COR-L47 (cell line): ENCODE measurements around the gene GCK.
A peak's percentile ranks its signal among the peaks of the same experiment; 100 is the strongest.
"Not testable (repeated sequence)": the region's sequence is repeated elsewhere in the genome, so short reads cannot be mapped to it uniquely, and the experiment has no call there.

Source experiments
- DNase-seq: peaks from one replicate; lab custom pipeline; 2025; lab: John Stamatoyannopoulos, UW

GCK gene

DNA sequence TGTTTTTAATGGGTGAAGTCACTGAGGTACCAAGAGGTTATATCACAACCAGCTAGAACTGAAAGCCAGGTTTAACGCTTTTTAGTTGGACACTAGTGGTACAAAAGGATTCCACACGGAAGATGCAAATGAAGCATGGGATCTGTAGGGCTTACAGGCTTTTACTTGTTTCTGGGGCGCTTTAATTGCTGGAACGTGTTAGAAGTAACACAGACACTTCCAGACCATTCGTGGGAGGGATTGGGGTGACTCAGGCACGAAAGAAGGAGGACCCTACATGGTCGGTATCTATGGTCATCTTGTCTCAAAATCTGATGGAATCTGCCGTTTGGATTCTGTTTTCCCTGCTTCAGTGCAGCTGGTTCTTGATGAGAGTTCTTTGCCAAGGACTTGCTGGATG, 12.6 kb upstream of the GCK start:
- DNase-seq, result no peak

GRCh38 chr7:44200699-44201461, 11.6 kb upstream of the GCK start, which contains the start of gene YKT6:
YKT6 (plus strand) TSS chr7:44200978; CDS start chr7:44201136, 158 bp downstream.
- peak; percentile 98 for DNase-seq

- not testable (repeated sequence) for DNase-seq
Measured at GRCh38 chr7:44200163-44200562, 10.9 kb upstream of the GCK start.

DNA sequence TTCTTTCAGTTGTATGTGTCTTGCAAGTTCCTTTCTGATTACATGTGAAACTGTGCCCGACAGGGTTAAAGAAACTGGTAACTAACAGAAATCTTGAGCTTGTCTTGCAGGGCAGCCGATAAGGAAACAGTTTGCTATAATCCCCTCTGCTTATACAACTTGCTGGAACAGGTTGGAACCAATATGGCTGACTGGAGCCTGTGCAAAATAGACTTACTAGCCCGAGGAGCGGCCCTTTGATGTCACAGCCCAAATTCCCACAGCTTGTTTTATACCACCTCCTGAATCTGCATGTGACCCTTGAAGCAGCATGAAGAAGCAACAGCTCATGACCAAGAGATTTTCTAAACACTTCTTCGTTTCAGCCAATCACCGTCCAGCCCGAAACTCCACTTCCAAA, 8.2 kb upstream of the GCK start:
- DNase-seq, result no peak

GRCh38 chr7:44196450-44196872, 7.2 kb upstream of the GCK start:
- DNase-seq, result peak; percentile 55

- no peak for DNase-seq
Measured at GRCh38 chr7:44195889-44196288, 6.7 kb upstream of the GCK start.

DNA sequence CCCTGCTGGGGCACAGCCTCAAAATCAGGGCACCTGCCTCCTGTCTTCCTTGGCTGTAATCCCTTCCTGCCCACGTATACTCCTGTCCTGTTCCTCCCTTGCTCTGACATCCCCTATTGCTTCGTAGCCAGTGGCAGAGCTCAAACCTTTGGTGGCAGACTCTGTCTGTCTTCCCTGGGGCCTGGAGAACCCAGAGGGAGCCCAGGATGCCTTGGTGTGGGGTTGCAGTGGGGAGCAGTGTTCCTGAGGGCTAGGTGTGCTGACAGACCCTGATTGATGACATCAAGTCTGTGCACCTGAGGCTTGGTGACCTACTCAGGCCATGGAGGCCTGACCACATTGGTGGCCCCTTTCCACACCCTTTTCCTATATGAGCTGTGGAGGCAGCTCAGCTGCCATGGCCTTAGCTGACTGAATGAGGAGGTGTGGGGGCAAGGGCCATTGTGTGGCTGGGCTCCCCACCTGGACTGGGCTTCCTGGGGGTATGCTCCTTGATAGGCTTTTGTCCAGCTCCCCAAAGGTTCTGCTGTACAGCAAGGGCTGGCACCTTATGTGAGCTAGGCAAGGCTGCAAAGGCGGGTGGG, 5.4 kb upstream of the GCK start:
- no peak for DNase-seq

- no peak for DNase-seq
Measured at GRCh38 chr7:44194069-44194468, 4.8 kb upstream of the GCK start.

- DNase-seq, result no peak
Measured at GRCh38 chr7:44193011-44193802, 4.0 kb upstream of the GCK start.

DNA sequence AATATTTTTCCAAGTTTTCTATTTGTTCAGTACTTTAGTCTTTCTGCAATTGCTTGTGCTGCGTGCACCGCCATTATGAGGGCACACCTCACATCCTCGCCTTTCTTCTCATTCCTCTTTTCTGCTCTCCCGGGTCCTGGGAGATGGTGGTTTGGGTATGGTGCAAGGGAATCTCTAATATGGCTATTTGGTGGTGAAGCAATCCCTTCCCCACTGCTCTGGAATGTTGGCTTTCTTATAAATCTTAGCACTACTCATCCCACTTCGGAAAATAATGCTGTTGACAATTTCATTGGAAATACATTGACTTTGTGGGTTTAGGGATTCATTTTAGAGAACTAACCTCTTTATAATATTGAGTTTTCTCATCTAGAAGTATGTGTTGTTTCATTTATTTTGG, 1.9 kb upstream of the GCK start:
- no peak for DNase-seq

GRCh38 chr7:44189993-44190872, 994 bp upstream of the GCK start:
- DNase-seq, result no peak

DNA sequence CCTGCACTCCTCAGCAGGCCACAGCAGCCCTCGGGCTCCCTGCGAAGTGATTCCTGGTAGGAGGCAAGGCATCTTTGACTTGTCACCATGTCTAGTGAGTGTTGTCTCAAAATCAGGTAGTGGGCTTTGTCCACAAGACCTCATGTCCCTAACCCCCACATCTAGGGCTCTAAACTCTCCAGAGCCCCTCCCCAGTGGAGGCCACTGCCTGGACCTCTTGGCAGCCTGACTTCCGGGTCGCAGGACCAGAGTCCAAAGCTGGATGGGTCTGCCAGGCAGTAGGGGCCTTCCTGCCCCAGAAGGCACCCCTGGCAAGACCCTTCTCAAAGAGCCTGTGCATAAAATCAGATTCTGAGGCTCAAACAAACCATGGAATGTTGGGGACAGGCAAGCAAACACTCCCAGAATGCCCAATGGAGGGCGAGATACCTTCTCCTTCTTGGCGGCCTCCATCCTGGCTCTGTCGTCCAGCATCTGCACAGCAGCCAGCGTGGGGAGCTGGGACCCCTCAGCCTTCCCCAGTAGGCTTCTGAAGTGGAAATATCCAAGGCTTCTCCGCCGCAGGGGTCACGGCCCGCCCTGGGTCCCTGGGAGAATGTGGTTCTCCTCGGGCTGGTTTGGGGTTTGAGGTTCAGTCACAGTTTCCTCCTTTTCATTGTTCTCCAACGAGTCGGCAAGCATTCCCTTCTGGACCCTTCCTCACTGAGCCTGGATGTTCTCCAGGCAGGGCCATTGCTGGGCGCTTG, 586 bp downstream of the GCK start:
- no peak for DNase-seq

- no peak for DNase-seq
Measured at GRCh38 chr7:44187636-44188416, 1.4 kb downstream of the GCK start.

- no peak for DNase-seq
Measured at GRCh38 chr7:44186736-44187135, 2.5 kb downstream of the GCK start.

DNA sequence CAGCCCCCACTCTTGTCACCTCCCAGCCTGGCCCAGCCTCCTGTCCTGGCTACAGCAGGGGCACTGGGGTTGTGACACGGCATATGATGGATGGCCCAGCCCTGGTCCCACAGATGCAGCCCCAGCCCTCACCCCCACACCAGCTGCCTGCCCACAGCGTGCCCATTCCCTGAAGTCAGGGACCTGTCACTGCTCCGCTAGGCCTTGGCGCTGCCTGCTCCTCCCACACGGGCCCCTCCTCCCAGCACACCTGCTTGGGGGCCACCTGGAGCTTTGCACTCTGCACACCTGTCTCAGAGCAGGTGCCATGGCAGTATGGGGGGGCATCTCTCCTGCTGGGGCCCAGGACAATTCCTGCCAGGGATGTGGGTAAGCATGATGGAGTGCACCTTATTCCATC, 3.5 kb downstream of the GCK start:
- DNase-seq, result peak; percentile 74

- DNase-seq, result no peak
Measured at GRCh38 chr7:44184873-44185446, 4.3 kb downstream of the GCK start.

DNA sequence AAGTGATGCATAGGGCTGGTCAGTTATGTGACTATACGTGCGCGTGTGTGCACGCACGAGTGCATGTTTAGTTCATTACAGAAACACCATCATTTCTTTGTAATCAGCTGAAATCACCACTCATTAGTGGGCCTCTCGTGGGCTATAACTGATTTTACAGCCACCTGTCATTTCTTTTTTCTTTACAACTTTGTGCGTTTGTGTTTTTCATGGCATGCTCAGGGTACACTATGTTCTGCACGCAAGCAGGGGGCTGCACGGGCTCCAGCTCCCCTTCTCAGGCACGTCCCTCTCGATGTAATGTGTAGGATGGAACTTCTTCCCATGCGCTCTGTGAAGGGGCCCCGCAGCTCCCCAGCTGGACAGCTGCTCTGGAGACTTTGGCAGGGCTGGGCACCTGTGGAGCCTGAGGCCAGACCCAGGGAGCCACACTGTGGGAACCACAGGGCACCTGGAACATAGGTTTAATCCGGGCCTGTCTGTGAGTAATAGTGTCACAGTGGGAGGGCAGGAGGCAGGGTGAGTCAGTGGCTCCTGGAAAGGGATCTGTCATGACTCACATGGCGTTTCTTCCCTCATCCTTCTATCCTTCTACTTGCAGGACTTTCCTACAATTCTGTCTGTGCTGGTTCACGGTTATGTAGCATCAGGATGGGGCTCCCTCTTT, 4.9 kb downstream of the GCK start:
- peak; percentile 87 for DNase-seq

DNA sequence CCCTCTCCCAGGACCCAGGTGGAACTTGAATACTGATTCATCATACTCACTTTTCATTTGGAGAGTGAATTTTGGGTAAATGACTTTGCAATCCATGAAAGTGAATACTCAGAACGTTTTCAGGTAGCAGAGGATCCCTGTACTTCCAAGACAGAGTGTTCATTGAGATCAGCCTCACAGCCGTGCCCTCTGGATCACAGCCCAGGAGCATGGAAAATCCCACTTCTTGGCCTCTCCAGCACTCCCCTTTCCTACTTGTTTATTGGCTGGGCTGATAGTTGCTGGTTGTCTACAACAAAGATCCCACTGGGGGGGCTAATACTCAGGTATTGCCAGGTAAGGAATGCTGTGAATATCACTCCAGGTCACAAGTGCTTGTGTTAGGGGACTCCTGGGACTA, 5.9 kb downstream of the GCK start:
- no peak for DNase-seq

DNA sequence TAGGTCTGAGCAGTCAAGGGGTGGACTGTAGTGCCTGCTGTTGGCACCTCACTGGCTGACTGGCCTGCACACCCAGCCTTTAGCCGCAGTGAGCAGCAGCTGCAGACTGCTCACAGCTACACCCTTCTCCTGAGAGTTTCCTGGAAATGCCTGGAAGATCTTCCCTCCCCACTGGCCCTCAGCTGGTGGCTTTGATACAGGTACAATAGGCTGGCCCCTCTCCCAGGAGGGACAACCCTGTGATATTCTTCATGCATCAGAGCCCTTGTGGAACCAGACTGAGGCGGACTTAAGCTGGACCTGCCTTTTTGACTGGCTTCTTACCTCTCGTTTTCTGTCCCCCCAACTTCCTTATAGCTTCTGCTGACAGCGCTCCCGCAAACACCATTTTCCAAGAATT, 6.4 kb downstream of the GCK start:
- DNase-seq, result no peak

DNA sequence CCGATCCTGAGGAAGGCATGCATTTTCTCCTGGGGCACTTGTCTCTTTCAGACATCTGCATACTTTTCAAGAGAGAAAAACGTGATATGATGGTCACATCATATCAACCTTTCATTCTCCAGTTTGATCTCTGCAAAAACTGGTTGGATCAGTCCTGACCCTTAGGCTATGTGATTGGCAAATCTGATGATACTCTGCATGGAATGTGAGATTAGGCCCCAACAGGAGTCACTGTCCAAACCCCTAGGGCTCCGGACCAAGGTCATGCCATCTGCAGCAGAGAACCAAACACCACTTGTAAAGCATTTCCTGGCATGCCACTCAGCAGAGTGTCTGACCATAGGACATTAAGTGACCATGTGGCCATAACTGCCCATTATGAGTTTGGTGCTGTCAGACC, 8.6 kb downstream of the GCK start:
- DNase-seq, result no peak
